ENCODE results near the gene DHPS. TPM values are rescaled to one million over a fixed set of nuclear protein-coding genes. Genes with fewer than 3 reads are reported as not detected.
"Not testable (repeated sequence)": the region's sequence is repeated elsewhere in the genome, so short reads cannot be mapped to it uniquely, and the experiment has no call there.

Gene DHPS
- total RNA-seq, 1 experiment from 2014 or later: 86.4 TPM

- H3K4me3 ChIP-seq (ENCODE audit: insufficient read depth, low read depth, low read length): no peak overlapping the region
- H3K36me3 ChIP-seq (replicated peaks; ENCODE audit: control insufficient read depth, insufficient read depth, low read length): peaks cover 39% of the 10 kb centered on the region
- DNase-seq: no peak
- H3K27me3 ChIP-seq (ENCODE audit: control insufficient read depth, insufficient read depth, low read length): no peaks in the 10 kb centered on the region
These were observed 34.2 kb upstream of the DHPS start for GRCh38 chr19:12715929-12716328.

DNA sequence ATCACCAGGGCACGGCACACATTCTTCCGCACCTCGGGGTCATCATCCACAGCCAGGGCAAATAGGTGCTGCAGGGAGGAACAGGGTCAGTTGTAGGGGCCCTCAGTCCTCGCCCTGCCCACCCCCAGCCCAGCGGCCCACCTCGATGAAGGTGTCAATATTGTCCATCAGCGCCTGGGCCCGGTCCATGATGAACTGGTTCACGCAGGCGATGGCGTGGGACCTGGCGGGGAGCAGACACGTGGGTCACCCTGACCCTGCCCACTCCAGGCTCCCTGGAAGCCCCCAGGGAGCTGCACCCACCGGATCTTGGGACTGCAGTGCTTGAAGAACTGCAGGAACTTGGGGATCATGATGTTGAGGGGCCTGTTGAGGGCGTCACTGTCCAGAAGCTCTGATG is 33.4 kb upstream of the DHPS start:
- no peak for DNase-seq
- Histone ChIP-seq H3K4me3 (ENCODE audit: insufficient read depth, low read depth, low read length) (no peak overlapping the region), H3K36me3 (replicated peaks; ENCODE audit: control insufficient read depth, insufficient read depth, low read length) (peaks cover 45% of the 10 kb centered on the region), H3K27me3 (ENCODE audit: control insufficient read depth, insufficient read depth, low read length) (no peaks in the 10 kb centered on the region)

- peaks cover 41% of the 10 kb centered on the region for H3K36me3 ChIP-seq (replicated peaks; ENCODE audit: control insufficient read depth, insufficient read depth, low read length)
- H3K4me3 ChIP-seq (ENCODE audit: insufficient read depth, low read depth, low read length); H3K27me3 ChIP-seq (ENCODE audit: control insufficient read depth, insufficient read depth, low read length); DNase-seq: not testable (repeated sequence)
These were observed 31.6 kb upstream of the DHPS start for GRCh38 chr19:12713304-12713703.

DNA sequence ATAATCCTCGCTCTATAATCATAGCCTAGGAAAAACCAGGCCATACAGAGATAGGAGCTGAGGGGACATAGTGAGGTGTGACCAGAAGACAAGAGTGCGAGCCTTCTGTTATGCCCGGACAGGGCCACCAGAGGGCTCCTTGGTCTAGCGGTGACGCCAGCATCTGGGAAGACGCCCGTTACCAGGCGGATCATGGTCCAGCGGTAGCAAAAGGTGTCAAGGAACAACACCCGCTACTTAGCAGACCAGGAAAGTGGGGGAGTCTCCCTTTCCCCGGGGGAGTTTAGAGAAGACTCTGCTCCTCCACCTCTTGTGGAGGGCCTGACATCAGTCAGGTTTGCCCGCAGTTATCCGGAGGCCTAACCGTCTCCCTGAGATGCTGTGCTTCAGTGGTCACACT is 30.4 kb upstream of the DHPS start:
- peaks cover 41% of the 10 kb centered on the region for H3K36me3 ChIP-seq (replicated peaks; ENCODE audit: control insufficient read depth, insufficient read depth, low read length)
- not testable (repeated sequence) for H3K27me3 ChIP-seq (ENCODE audit: control insufficient read depth, insufficient read depth, low read length); DNase-seq; H3K4me3 ChIP-seq (ENCODE audit: insufficient read depth, low read depth, low read length)

DNA sequence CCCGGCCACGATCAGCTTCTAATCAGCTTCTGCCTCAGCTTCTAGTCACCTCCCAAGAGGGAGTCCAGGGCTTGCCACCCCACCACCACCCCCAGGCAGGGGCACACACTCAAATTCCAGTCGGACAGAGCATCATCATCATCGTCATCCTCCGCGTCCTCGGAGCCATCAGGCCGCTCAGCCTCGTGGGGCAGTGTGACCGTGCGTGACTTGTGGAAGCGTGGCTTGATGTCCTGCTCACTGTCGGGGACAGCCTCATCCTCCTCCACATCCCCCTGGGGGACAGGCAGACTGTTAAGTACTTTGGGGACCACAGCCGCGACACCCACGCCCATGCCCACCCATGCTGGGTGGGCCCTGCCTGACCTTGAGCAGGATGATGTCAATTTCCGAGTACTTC is 29.5 kb upstream of the DHPS start:
- H3K4me3 ChIP-seq (ENCODE audit: insufficient read depth, low read depth, low read length): no peak overlapping the region
- peaks cover 42% of the 10 kb centered on the region for H3K36me3 ChIP-seq (replicated peaks; ENCODE audit: control insufficient read depth, insufficient read depth, low read length)
- no peak for DNase-seq
- no peaks in the 10 kb centered on the region for H3K27me3 ChIP-seq (ENCODE audit: control insufficient read depth, insufficient read depth, low read length)

GRCh38 chr19:12708641-12709040 is 27.0 kb upstream of the DHPS start:
- no peak for DNase-seq
- Histone ChIP-seq H3K27me3 (ENCODE audit: control insufficient read depth, insufficient read depth, low read length) (no peaks in the 10 kb centered on the region), H3K36me3 (replicated peaks; ENCODE audit: control insufficient read depth, insufficient read depth, low read length) (peaks cover 41% of the 10 kb centered on the region), H3K4me3 (ENCODE audit: insufficient read depth, low read depth, low read length) (no peak overlapping the region)

DNA sequence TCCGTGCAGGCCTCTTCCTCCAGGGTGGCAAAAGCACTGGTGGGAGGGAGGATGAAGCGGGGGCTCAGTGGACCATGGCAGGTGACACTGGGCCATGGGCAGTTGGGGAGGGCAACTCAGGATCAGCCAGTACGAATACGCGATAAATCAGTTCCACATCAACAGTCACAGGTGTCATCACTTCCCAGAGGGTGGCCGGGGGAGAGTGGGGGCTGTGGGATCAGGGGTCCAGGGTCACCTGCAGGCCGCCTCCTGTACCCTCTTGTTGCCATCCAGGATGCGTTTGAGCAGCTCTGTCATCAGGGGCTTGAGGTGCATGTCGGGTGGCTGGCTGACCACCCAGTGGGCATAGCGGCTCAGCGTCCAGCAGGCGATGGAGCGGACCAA is 24.6 kb upstream of the DHPS start:
- DNase-seq: no peak
- no peaks in the 10 kb centered on the region for H3K27me3 ChIP-seq (ENCODE audit: control insufficient read depth, insufficient read depth, low read length)
- peaks cover 52% of the 10 kb centered on the region for H3K36me3 ChIP-seq (replicated peaks; ENCODE audit: control insufficient read depth, insufficient read depth, low read length)
- no peak overlapping the region for H3K4me3 ChIP-seq (ENCODE audit: insufficient read depth, low read depth, low read length)

GRCh38 chr19:12705654-12706331 is 24.1 kb upstream of the DHPS start:
- H3K36me3 ChIP-seq (replicated peaks; ENCODE audit: control insufficient read depth, insufficient read depth, low read length): peaks cover 53% of the 10 kb centered on the region
- no peak overlapping the region for H3K4me3 ChIP-seq (ENCODE audit: insufficient read depth, low read depth, low read length)
- DNase-seq: no peak
- H3K27me3 ChIP-seq (ENCODE audit: control insufficient read depth, insufficient read depth, low read length): no peaks in the 10 kb centered on the region

DNA sequence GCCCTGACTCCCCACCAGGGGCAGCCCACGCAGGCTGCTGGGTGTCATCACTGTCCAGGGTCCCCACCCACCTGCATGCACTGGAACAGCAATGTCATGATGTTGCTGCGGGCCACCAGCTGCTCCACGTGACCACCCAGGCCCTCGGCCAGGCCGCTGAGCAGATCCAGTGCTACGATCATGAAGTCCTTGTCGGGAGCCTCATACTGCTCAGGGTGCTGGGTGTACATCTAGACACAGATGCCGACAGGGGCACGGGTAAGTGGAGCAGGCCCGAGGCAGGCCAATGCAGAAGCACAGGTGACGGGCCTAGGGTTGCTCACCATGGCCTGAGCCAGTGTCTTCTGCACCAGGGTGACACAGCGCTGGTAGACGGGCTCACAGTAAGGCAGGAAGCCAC is 23.5 kb upstream of the DHPS start:
- Histone ChIP-seq H3K4me3 (ENCODE audit: insufficient read depth, low read depth, low read length) (no peak overlapping the region), H3K27me3 (ENCODE audit: control insufficient read depth, insufficient read depth, low read length) (no peaks in the 10 kb centered on the region), H3K36me3 (replicated peaks; ENCODE audit: control insufficient read depth, insufficient read depth, low read length) (peaks cover 48% of the 10 kb centered on the region)
- DNase-seq: no peak

DNA sequence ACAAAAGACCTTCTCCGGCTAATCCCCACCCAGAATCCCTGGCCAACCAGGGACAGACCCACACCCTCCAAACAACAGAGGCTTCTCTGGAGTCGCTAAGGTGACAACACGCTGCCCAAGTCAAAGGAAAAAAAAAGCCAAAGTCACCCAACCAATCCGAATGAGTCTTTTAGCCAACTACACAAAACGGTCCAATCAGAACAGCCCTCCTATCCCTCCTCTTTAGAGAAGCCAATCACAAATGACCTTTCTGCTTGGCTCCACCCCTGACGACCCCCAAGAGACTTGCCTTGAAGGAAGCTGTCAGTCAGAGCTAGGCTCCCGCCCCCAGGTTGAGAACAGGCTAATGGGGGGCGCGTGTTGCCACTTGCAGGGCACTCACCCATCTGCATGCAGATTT is 21.4 kb upstream of the DHPS start:
- DNase-seq: peak; percentile 98
- no peak overlapping the region for H3K4me3 ChIP-seq (ENCODE audit: insufficient read depth, low read depth, low read length)
- peaks cover 50% of the 10 kb centered on the region for H3K36me3 ChIP-seq (replicated peaks; ENCODE audit: control insufficient read depth, insufficient read depth, low read length)
- H3K27me3 ChIP-seq (ENCODE audit: control insufficient read depth, insufficient read depth, low read length): no peaks in the 10 kb centered on the region

DNA sequence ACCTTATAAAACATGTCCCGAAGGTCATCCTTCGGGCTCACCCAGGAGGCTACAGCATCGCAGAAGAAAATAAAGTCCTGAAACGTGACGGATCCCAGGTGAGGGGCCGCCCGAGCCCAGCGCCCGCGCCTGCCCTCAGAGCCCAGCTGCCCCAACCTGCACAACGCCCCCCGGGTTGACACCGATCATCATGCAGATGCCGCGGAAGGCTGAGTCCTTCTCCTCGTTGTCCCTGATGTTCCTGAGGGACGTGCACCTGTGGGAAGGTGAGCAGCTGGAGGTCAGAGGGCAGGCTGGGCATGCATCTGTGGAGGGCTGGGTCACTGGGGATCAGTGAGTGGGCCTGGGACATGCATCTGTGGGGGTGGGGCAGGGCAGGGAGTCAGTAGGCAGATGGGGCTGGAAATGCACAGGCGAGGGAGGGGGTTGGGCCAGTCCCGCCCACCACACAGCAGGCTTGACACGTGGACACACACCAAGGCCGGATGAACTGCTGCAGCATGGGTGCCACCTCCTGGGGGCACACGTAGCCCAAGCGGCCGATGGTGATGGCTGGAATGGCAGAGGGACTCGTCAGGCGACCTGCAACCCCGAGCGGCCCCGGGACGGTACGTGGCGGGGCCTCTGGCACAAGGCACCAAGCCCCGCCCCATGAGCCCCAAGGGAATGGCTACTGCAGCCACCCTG is 20.1 kb upstream of the DHPS start:
- no peak overlapping the region for H3K4me3 ChIP-seq (ENCODE audit: insufficient read depth, low read depth, low read length)
- H3K27me3 ChIP-seq (ENCODE audit: control insufficient read depth, insufficient read depth, low read length): no peaks in the 10 kb centered on the region
- peaks cover 48% of the 10 kb centered on the region for H3K36me3 ChIP-seq (replicated peaks; ENCODE audit: control insufficient read depth, insufficient read depth, low read length)
- DNase-seq: peak; percentile 43

DNA sequence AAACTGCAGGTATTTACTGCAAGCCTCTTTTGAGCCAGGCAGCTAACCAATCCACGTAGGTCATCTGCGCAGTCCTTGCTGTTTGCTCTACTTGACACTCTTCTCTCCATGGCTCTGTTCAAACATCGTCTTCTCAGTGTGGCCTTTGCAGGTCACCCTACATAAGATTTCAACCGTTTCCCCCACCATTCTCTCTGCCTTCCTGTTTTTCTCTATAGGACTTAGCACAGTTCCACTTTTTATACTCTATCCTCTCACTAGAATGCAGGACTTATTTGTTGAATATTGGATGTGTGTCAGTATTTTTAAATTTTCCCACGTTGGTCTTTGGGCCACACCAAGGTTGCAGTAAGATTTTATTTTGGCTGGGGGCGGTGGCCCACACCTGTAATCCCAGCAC is 16.5 kb upstream of the DHPS start:
- Histone ChIP-seq H3K36me3 (replicated peaks; ENCODE audit: control insufficient read depth, insufficient read depth, low read length) (peaks cover 27% of the 10 kb centered on the region), H3K27me3 (ENCODE audit: control insufficient read depth, insufficient read depth, low read length) (no peaks in the 10 kb centered on the region), H3K4me3 (ENCODE audit: insufficient read depth, low read depth, low read length) (no peak overlapping the region)
- no peak for DNase-seq

DNA sequence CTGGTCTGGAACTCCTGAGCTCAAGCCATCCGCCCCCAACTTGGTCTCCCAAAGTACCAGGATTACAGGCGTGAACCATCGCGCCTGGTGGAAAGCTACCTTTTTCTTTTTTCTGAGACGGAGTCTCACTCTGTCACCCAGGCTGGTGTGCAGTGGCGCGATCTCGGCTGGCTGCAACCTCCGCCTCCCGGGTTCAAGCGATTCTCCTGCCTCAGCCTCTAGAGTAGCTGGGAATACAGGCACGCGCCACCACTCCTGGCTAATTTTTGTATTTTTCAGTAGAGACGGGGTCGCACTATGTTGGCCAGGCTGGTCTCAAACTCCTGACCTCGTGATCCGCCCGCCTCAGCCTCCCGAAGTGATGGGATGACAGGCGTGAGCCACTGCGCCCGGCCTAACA is 15.7 kb upstream of the DHPS start:
- not testable (repeated sequence) for H3K27me3 ChIP-seq (ENCODE audit: control insufficient read depth, insufficient read depth, low read length); DNase-seq; H3K4me3 ChIP-seq (ENCODE audit: insufficient read depth, low read depth, low read length)
- H3K36me3 ChIP-seq (replicated peaks; ENCODE audit: control insufficient read depth, insufficient read depth, low read length): peaks cover 22% of the 10 kb centered on the region

DNA sequence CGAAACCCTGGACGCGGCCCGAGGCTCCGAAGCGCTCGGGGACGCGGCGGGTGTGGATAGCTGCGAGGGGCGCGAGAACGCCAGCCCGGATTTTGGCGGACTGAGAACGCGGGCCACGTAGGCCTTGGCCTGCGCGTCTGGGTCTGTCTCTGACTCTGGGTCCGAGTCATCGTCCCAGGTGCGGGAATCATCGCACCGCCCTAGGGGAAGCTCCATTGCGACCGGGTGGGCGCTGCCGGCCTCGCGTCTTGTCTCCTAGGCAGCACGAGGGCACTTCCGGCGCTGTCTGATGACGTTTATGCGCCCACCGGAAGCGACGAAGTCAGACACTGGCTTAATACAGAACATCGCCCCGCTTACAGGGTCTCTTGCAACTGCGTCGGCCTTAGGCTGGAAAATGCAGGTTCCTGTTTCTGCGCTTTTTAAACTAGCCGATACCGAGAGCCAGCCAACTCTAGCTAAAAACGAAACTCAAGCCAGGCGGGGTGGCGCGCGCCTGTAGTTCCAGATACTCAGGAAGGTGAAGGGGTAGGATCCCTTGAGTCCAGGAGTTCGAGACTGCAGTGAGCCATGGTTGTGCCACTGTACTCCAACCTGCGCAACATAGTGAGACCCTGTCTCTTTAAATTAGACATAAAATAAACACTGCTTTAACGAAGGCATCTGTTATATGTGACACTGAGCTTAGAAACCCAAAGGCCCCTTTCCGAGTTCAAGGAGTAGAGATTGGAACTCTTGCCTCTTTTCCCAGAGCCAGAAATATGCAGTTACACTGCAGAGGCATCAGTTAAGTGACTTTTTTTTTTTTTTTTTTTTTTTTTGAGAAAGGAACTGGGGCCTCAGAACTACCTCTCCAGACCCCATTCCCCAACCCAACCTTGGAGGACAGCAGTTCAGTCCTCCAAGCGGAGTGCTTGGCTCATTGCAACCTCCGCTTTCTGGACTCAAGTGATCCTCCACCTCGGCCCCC is 15.0 kb upstream of the DHPS start, which contains the start of gene FBXW9:
Gene FBXW9 (minus strand): TSS at position 266 of the 970 bp plus-strand sequence. CDS start 50 bp downstream, at position 216.
- H3K36me3 ChIP-seq (replicated peaks; ENCODE audit: control insufficient read depth, insufficient read depth, low read length): peaks cover 16% of the 10 kb centered on the region
- DNase-seq: peak; percentile 99
- no peaks in the 10 kb centered on the region for H3K27me3 ChIP-seq (ENCODE audit: control insufficient read depth, insufficient read depth, low read length)
- peak within 1 kb of the TSS; percentile 81 for H3K4me3 ChIP-seq (ENCODE audit: insufficient read depth, low read depth, low read length)
